Measurements from ENCODE around the gene ARHGAP45.

ARHGAP45 gene

DNA sequence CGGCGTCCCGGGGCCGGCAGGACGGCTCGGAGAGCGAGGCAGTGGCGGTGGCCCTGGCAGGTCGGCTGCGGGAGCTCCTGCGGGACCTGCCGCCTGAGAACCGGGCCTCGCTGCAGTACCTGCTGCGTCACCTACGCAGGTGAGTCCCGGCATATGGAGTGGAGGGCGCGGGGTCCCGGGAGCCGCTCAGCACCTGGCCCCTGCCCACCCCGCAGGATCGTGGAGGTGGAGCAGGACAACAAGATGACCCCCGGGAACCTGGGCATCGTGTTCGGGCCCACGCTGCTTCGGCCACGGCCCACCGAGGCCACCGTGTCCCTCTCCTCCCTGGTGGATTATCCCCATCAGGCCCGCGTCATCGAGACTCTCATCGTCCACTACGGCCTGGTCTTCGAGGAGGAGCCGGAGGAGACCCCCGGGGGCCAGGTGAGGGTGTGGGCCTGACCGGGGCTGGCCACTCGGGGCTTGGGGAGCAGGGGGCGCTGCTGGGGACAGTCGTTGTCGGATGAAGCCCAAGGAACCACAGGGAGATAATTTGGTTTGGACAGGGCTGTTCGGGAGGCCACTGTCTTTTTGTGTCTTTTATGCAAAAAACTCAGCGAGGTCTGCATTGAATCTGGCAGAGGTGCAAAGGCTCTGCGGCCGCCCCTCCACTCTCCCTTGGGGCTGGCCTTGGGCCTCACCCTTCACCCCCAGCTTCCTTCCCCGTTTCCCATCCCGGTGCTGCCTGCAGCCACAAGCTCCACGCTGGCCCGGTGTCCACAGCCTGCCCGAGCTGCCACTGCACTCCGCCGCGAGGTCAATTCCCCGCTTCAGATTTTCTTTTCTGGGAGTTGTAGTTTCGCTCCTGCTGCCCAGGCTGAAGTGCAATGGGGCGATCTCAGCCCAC is 16.2 kb downstream of the ARHGAP45 start:
- in situ Hi-C loops (cut with MboI; ENCODE audit: low pct_unique_long_range_greater_than_20kb, low sequenced_read_pairs, unreplicated experiment), result no loop called here
- no peak for DNase-seq (ENCODE audit: low spot score)
- TF ChIP-seq, protein P1, sequence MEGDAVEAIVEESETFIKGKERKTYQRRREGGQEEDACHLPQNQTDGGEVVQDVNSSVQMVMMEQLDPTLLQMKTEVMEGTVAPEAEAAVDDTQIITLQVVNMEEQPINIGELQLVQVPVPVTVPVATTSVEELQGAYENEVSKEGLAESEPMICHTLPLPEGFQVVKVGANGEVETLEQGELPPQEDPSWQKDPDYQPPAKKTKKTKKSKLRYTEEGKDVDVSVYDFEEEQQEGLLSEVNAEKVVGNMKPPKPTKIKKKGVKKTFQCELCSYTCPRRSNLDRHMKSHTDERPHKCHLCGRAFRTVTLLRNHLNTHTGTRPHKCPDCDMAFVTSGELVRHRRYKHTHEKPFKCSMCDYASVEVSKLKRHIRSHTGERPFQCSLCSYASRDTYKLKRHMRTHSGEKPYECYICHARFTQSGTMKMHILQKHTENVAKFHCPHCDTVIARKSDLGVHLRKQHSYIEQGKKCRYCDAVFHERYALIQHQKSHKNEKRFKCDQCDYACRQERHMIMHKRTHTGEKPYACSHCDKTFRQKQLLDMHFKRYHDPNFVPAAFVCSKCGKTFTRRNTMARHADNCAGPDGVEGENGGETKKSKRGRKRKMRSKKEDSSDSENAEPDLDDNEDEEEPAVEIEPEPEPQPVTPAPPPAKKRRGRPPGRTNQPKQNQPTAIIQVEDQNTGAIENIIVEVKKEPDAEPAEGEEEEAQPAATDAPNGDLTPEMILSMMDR (IDR thresholded peaks at IDR 0.05; ENCODE audit: extremely low read depth, insufficient read depth, missing control alignments), result no peak

- DNase-seq (ENCODE audit: low spot score), result no peak
- in situ Hi-C loops (cut with MboI; ENCODE audit: low pct_unique_long_range_greater_than_20kb, low sequenced_read_pairs, unreplicated experiment), result no loop called here
- TF ChIP-seq, protein P1 (IDR thresholded peaks at IDR 0.05; ENCODE audit: extremely low read depth, insufficient read depth, missing control alignments), result no peak
Observed at GRCh38 chr19:1084024-1084868, 17.3 kb downstream of the ARHGAP45 start.

DNA sequence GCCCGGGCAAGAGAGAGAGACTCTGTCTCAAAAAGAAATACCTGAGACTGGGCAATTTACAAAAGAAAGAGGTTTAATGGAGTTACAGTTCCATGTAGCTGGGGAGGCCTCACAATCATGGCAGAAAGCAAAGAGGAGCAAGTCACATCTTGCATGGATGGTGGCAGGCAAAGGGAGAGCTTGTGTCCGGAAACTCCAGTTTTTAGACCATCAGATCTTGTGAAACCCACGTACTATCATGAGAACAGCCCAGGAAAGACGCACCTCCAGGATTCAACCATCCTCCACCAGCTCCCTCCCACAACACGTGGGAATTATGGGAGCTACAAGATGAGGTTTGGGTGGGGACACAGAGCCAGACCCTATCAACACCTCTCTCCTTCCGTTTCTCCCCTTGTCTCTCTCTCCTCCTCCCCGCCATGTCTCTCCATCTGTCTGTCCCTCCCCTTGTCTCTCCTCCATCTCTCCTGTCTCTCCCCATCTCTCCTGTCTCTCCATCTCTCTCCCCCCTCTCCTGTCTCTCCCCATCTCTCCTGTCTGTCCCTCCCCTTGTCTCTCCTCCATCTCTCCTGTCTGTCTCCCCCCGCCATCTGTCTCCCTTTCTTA is 18.2 kb downstream of the ARHGAP45 start:
- in situ Hi-C loops (cut with MboI; ENCODE audit: low pct_unique_long_range_greater_than_20kb, low sequenced_read_pairs, unreplicated experiment), result no loop called here
- TF ChIP-seq, protein P1 (IDR thresholded peaks at IDR 0.05; ENCODE audit: extremely low read depth, insufficient read depth, missing control alignments), result no peak
- DNase-seq (ENCODE audit: low spot score), result no peak

GRCh38 chr19:1085676-1086442 is 18.9 kb downstream of the ARHGAP45 start:
- TF ChIP-seq, protein P1 (IDR thresholded peaks at IDR 0.05; ENCODE audit: extremely low read depth, insufficient read depth, missing control alignments), result no peak
- in situ Hi-C loops (cut with MboI; ENCODE audit: low pct_unique_long_range_greater_than_20kb, low sequenced_read_pairs, unreplicated experiment), result no loop called here
- no peak for DNase-seq (ENCODE audit: low spot score)

- no peak for DNase-seq (ENCODE audit: low spot score)
- TF ChIP-seq, protein P1 (IDR thresholded peaks at IDR 0.05; ENCODE audit: extremely low read depth, insufficient read depth, missing control alignments), result no peak
- in situ Hi-C loops (cut with MboI; ENCODE audit: low pct_unique_long_range_greater_than_20kb, low sequenced_read_pairs, unreplicated experiment), result no loop called here
Observed at GRCh38 chr19:1086613-1087012, 19.6 kb downstream of the ARHGAP45 start.
